ENCODE data around the gene NLGN3. TPM values are rescaled to one million over a fixed set of nuclear protein-coding genes. Genes with fewer than 3 reads are reported as not detected.

NLGN3 gene
- 0.91 to 1.4 TPM (median 0.94 TPM) in 5 replicates for total RNA-seq (2022; extraction: Qiagen RNA extraction; ENCODE audit: low read depth)

GRCh38 chrX:71144651-71145050, at the start of gene NLGN3:
NLGN3 (plus strand) TSS chrX:71144841; CDS start chrX:71147750, 2,909 bp downstream.

DNA sequence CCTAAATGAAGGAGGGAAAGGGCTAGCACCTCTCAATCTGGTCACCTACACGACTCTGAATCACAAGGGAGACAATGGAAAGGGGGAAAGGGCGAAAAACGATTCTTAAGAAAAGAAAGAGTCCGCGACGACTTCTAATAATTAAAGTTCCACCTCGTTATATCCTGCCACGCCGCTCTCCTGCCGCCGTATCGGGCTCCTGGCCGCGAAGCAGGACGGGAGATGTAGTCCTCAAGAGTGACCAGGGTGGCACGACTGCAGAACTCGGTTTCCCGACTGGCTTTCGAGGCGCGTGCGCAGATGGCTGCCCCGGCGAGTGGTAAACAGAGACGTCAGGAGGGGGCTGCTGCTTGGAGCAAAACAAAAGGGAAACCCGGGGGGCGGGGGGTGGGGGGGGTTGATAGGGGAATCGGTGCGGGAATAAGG, 49.1 kb upstream of the NLGN3 start, which contains the start of gene FOXO4:
TSS of gene FOXO4 (plus strand) at position 297 of the 426 bp plus-strand sequence. CDS start 678 bp downstream, outside the sequence.

GRCh38 chrX:71106427-71106826, 38.2 kb upstream of the NLGN3 start, which contains the start of gene CXorf65:
CXorf65 (minus strand) TSS chrX:71106740; CDS start chrX:71106556, 184 bp downstream.

DNA sequence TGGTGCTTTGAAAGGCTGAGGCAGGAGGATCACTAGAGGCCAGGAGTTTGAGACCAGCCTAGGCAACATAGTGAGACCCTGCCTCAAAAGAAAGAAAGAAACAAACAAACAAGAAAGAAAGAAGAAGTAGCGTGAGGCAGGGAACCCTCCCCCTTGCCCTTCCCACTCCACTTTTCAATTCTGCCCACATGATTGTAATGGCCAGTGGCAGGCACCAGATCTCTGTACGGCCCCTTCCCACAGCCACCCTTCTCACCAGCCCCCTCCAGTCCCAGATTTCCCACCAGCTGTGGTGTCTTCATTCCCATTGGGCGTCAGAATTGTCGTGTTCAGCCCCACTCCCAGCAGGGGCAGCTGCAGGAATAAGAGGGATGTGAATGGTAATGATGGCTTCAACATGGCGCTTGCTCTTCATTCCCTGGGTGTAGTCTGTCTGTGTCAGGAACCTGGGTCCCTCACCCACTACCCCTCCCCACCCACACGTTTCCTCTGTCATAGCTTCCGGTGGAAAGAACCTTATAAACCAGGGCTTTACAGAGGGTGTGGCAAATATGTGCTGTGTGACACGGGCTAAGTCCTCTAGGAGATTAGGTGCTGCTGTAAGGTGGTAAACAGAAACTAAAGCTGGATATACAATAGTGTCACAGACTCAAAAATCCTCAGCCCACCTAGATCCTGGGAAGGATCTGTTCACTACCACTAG, 33.3 kb upstream of the NLGN3 start, which contains the start of gene IL2RG:
TSS of gene IL2RG (minus strand) at position 437 of the 703 bp plus-strand sequence. CDS start at position 399, 38 bp downstream.

GRCh38 chrX:71118032-71118984, 26.3 kb upstream of the NLGN3 start, which contains the start of gene MED12:
MED12 (plus strand) TSS chrX:71118596; CDS start chrX:71118755, 159 bp downstream.

Other genes with a start within 250 kb of the NLGN3 start
- gene TEX11, start 236.1 kb upstream of the NLGN3 start, total RNA-seq (2022; extraction: Qiagen RNA extraction; ENCODE audit: low read depth), result not detected in 5 replicates
- 0.04 TPM in 1 of 5 replicates, not detected in the others for gene SLC7A3, start 213.7 kb upstream of the NLGN3 start, total RNA-seq (2022; extraction: Qiagen RNA extraction; ENCODE audit: low read depth)
- 77.9 to 81.7 TPM (median 80.3 TPM) in 5 replicates for gene SNX12, start 76.5 kb upstream of the NLGN3 start, total RNA-seq (2022; extraction: Qiagen RNA extraction; ENCODE audit: low read depth)
- 1.0 to 2.0 TPM (median 1.9 TPM) in 5 replicates for gene FOXO4, start 49.0 kb upstream of the NLGN3 start, total RNA-seq (2022; extraction: Qiagen RNA extraction; ENCODE audit: low read depth)
- gene CXorf65, start 38.1 kb upstream of the NLGN3 start, total RNA-seq (2022; extraction: Qiagen RNA extraction; ENCODE audit: low read depth), result not detected in 5 replicates
- gene IL2RG, start 33.3 kb upstream of the NLGN3 start, total RNA-seq (2022; extraction: Qiagen RNA extraction; ENCODE audit: low read depth), result 0.14 to 0.54 TPM (median 0.23 TPM) in 4 of 5 replicates, not detected in the other
- 10.4 to 14.4 TPM (median 11.6 TPM) in 5 replicates for gene MED12, start 26.2 kb upstream of the NLGN3 start, total RNA-seq (2022; extraction: Qiagen RNA extraction; ENCODE audit: low read depth)
- gene GJB1, start 78.4 kb downstream of the NLGN3 start, total RNA-seq (2022; extraction: Qiagen RNA extraction; ENCODE audit: low read depth), result 0.06 to 0.08 TPM (median 0.08 TPM) in 3 of 5 replicates, not detected in the others
- 10.9 to 15.6 TPM (median 13.2 TPM) in 5 replicates for gene ZMYM3, start 109.3 kb downstream of the NLGN3 start, total RNA-seq (2022; extraction: Qiagen RNA extraction; ENCODE audit: low read depth)
- gene NONO, start 138.8 kb downstream of the NLGN3 start, total RNA-seq (2022; extraction: Qiagen RNA extraction; ENCODE audit: low read depth), result 321 to 424 TPM (median 385 TPM) in 5 replicates
- gene ITGB1BP2, start 156.9 kb downstream of the NLGN3 start, total RNA-seq (2022; extraction: Qiagen RNA extraction; ENCODE audit: low read depth), result 0.81 to 1.2 TPM (median 1.1 TPM) in 5 replicates
- 15.4 to 18.7 TPM (median 17.8 TPM) in 5 replicates for gene TAF1, start 221.5 kb downstream of the NLGN3 start, total RNA-seq (2022; extraction: Qiagen RNA extraction; ENCODE audit: low read depth)